ENCODE results near the gene FRMD4B. TPM values are rescaled to one million over a fixed set of nuclear protein-coding genes. Genes with fewer than 3 reads are reported as not detected.

FRMD4B gene
- total RNA-seq, 1 donor from 2014 or later = 10.8 TPM

DNA sequence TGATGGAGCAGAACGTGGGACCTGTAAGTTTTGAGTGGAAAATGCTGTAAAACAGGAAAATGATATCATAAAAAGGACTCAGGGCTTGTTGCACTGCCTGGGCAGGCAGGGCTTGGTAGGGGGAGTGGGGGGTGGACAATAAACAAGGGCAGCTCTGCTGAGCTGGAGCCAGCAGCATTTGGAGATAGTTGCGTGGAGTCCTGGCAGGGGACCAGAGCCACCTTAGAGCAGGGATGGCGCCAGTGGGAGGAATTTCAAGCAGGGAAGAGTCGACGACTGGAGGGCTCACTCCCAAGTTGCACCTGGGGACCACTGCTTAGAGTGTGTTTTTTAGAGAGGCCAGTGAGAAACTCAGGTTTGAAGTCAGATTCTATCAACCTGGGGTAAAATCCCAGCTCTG lies 22.7 kb upstream of the FRMD4B start:
- intact Hi-C loops (cut with DNase I) = no loop called here
- no peak for DNase-seq (ENCODE audit: low spot score)

DNA sequence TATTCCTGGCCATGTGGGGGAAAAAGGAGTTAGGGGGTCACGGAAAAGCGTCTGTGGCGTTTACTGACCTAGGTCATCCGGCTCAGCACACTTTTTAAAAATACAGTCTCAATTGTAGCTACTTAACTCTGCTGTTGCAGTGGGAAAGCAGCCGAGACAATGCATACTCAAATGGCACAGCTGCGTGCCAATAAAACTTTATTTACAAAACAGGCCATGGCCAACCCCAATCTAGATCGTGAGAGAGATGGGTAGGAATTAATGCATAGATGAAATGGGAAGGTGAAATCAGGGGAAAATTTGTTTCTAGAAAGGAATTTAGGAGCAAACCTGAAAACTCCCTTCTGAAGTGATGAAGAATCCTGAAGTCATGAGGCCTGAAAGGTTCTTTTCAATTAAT lies 22.0 kb upstream of the FRMD4B start:
- DNase-seq (ENCODE audit: low spot score) = no peak
- intact Hi-C loops (cut with DNase I) = no loop called here

DNA sequence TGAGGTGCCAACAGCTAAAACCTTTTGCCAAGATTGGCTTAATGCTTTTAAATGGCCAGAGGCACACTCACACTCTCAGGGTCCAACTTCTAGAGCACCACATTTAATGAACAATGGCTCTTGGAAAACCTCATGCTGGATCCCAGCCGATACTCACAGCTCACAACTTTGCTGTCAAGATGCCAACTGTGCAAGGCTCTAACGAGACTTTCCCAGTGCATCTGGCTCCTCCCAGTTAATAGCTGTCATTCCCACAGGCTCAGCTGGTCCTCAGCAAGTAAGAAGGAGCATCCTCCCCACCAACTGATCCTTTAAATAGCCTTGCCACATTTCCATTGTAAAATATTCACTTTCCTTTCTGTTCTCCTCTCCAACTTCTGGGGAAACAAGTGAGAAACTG lies 20.3 kb upstream of the FRMD4B start:
- intact Hi-C loops (cut with DNase I) = no loop called here

DNA sequence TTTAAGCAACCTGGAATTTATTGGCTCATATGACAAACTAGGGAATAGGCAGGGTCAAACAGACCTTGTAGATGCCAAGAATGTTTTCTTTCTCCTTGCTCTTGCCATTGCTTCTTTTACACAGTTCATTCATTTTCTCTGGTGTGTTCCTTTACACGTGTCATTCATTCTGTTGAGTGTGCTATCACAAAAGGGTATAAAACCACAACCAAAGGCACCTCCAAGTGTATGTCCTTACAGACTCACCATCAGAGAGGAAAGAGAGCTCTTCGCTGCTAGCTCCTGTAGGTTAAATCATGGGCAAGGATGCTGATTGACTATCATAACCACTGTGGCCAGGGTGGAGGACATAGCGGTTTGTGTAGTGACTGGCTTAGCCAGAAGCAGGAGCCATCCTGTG lies 19.2 kb upstream of the FRMD4B start:
- intact Hi-C loops (cut with DNase I) = no loop called here
- DNase-seq (ENCODE audit: low spot score) = no peak

More for the DNA sequence above, 20.3 kb upstream of the FRMD4B start:
- no peak for DNase-seq (ENCODE audit: low spot score)

DNA sequence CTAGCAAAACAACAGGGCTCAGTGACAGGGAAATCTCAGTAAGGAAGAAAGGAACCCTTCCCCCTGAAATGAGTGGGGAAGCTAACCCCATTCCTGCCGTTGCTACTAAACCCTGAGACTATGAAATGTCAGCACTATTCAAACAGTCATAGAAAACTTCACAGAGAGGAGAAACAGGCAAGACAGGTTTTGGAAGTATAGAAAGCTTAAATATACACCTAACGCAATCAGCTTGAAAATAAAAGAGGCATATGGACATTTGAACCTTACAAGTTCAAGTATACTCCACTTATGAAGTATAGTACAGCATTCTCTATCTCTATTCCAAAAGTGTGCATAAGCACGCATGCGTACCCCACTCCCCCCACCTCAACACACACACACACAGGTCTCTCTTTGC lies 17.6 kb upstream of the FRMD4B start:
- DNase-seq (ENCODE audit: low spot score) = no peak

DNA sequence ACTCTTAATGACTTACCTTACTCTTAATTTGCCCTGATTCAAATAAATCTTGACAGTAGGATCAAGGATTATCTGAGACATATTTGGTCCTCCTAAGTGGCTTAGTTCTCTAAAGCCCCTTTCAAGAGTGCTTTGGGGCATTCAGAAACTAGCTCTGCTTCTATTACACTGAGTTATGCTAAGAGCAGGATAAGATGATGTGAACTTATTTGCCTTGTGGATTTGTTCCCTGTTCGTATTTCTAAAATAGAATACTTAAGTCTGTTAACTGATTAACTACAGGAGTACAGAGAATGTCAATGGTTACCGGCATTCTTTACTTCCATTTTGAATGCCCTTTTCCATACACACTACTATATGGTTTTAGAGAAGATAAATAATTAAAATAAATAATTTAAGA lies 14.8 kb upstream of the FRMD4B start:
- intact Hi-C loops (cut with DNase I) = no loop called here

More for the DNA sequence above, 17.6 kb upstream of the FRMD4B start:
- intact Hi-C loops (cut with DNase I) = no loop called here

DNA sequence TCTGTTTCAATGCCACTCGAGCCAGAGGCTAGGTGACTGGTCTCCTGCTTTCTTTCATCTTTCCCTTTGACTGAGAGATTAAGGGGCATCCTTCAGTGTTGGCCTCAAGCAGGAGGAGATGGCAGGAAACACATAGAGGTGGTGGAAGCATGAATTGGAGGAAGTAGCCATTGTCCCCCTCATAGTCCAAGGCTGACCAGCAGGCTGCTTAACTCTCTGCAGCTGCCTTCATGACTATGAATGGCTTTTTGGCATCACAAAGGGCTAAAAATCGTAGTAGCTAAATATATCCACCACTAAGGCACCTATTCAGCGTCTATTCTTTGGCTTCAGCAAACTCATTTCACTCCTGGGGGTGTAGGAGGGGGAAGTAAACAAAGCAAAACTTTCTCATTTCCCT lies 7.0 kb upstream of the FRMD4B start:
- intact Hi-C loops (cut with DNase I) = no loop called here
- no peak for DNase-seq (ENCODE audit: low spot score)

More for the DNA sequence above, 14.8 kb upstream of the FRMD4B start:
- no peak for DNase-seq (ENCODE audit: low spot score)

DNA sequence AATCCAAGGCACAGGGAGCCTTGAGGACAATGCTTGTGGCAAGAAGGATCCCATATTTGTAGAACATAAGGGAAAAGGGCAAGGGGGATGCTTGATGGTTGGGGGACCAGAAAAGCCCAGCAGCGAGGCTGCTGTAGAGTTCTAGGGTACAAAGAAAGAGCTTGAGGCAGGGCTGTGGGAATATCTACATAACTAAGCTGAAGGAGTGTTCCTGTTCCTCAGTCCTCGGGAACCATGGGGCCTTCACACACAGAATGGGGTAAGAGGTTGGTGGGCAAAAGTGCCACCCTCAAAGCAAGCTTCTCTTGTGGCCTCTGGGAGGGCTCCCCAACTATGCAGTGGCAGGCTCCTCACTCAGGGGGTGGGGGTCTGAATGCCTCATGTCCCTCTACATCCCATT lies 6.5 kb upstream of the FRMD4B start:
- intact Hi-C loops (cut with DNase I) = no loop called here
- DNase-seq (ENCODE audit: low spot score) = no peak

DNA sequence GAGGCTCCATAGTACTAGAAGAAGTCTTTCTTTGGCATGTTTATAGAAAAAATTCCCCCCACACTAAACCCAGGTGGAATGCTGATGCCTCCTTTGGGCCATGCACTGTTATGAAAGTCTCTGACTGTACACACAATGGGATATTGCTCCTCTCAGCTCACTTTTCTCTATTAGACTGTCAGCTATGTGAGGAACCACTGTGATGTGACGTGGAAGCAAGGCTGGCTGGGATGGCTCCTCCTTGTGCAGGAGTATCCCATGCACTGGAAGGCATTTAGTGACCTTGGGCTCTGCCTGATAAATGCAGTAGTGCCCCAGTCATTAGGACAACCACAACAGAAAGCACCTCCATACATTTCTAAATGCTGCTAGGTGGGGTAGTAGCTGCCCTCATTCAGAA lies 5.7 kb upstream of the FRMD4B start:
- intact Hi-C loops (cut with DNase I) = no loop called here
- no peak for DNase-seq (ENCODE audit: low spot score)

DNA sequence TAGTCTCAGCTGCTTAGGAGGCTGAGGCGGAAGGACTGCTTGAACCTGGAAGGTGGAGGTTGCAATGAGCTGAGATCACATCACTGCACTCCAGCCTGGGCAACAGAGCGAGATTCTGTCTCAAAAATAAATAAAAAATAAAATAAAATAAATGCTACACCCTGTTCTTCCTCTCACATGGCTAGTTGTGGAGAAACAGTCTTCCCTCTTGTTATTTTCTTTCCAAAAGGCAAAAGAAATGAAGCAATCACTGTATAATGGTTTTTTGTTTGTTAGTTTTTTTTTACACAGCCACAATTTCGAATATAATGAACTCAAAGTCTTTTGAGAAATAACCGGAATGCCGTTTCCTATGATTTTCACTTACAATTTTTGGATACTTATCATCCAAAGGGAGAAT lies 4.9 kb upstream of the FRMD4B start:
- intact Hi-C loops (cut with DNase I) = no loop called here
- no peak for DNase-seq (ENCODE audit: low spot score)

DNA sequence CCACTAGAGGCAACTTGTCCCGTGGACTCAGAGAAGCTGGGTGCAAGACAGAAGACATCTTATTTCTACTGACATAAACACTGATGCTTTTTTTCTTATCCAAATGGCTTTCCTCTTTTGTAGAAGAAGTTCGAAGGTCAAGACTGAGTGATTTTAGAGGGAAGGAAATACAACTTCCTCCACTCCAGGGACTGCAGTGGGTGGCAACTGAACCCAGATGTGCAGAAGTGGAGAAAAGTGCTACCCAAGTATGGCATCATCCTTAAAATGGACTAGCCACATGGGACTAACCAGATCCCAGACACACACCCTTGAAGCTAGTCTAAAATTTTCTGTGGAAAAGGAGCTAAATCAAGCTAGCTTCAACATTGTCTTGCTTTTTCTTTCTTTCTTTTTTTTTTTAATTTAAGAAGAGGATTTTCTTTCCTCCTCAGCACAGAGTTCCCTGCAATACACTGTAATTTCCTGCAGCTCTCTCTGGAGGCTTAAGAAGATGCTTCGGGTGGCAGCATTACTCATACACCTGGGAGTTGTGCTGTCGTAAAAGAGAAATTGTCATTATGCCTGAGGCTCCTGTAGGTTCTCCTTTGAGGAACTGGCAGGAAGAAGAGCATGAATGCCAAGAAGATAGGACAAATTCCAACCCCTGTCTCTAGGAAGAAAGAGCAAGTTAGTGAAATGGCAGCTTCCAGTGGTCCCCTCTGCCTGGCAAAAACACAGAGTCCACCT lies 3.8 kb upstream of the FRMD4B start:
- intact Hi-C loops (cut with DNase I) = no loop called here
- DNase-seq (ENCODE audit: low spot score) = no peak

DNA sequence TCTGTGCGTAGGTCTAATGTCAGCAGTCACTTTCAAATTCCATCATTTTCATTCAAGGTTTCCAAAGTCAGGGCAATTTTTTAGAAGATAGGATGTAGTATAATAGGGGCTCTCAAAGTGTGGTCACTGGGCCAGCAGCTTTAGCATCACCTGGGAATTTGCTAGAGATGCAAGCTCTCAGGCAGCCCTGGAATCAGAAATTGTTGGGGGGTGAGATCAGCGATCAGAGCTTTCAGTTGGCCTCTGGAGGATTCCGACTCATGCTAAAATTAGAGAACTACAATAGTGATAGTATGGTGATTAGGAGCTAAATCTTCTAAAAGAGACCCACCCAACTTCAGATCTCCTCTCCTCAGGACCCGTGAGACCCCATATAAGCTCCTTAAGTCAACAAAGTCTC lies 2.4 kb upstream of the FRMD4B start:
- intact Hi-C loops (cut with DNase I) = no loop called here
- no peak for DNase-seq (ENCODE audit: low spot score)

DNA sequence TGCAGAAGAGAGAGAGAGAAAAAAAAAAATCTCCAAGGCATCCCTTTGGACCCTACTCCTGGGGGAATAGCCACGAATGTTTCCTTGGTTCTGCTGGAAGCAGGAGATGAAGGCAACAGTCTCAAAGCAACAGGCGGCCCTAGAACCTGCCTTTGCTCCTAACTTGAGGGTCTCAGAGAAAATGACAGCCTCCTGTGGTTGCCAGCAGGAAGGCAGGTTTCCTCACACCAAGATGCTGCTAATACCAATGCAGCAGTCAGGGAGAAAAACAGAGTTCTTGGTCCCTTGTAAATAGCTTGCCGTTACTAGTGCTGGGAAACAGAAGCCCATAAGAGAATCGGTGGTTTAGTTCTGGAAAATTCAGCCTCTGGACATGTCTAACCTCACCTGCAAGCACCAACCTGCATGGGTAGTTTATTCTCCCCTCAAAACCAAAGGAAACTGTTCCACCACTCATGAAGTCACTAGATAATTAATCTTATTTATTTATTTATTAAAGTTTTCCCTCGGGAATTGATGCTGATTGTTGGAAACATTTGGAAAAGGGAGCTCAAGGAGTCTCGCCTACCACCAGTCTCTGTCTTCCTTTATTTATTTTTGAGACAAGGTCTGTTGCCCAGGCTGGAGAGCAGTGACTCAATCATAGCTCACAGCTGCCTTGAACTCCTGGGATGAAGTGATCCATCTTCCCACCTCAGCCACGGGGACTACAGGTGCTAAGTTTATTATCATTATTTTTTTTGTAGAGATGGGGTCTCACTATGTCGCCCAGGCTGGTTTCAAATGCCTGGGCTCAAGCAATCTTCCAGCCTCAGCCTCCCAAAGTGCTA lies 883 bp upstream of the FRMD4B start:
- DNase-seq (ENCODE audit: low spot score) = no peak
- intact Hi-C loops (cut with DNase I) = no loop called here

DNA sequence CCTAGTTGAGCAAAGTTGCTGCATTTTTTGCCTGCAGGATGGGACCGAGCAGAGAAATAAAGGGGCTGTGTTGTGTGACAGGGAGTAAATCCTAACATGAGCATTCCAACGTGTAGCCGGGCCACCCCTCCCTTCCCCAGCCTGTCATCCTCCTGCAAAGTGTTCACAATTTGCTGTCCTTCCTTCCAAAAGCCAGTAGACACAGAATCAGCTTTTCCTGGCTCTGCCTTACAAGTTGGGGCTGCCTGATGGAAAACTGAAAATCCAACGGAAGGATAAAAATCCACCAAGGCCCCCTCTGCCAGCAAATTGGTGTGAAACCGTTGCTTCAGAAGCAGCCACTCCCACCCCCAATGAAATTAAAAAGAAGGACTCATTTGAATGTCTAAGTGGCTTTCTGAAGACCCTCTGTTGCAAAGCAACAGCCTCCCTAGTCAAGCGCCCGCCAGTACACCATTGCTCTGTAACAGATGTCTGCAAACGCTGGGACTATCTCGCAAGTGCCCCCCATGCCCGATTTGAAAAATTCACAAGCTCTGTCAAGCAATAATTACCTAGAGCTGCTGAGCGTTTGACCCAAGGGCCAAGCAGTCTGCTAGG lies 665 bp downstream of the FRMD4B start:
- no peak for DNase-seq (ENCODE audit: low spot score)
- intact Hi-C loops (cut with DNase I) = no loop called here

DNA sequence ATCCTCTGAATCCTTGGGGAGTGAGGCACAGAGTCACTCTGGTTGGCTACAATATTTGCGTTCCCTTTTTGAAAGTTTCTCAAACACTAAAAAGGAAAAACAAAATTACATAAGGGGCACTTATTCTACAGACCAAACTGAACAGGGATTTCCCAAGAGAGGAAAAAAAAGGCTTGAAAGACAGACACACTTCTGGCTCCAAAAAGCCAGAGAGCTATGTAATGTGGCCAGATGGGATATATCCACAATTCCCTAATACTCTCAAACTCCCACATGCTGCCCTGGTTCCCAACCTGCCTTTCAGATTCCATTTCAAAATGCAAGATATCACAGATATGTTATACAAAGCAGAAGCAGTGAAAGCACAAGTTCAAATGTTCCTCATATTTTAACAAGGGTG lies 1.6 kb downstream of the FRMD4B start:
- intact Hi-C loops (cut with DNase I) = no loop called here
- DNase-seq (ENCODE audit: low spot score) = no peak

DNA sequence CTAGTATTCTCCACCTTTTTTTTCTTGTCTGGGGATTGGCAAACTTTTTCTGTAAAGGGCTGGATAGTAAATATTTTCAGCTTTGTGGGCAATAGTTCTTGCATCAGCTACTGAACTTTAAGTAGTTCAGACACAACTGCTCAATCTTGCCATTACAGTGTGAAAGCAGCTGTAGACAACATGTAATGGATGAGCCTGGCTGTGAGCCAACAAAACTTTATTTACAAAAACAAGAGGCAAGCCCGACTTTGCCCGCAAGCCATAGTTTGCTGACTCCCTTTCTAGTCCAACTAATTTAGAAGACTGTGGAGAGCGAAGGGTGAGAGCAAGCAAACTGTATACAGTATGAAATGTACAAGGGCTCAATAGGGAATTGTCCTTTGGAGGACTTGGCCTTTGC lies 6.2 kb downstream of the FRMD4B start:
- DNase-seq (ENCODE audit: low spot score) = no peak
- intact Hi-C loops (cut with DNase I) = no loop called here

DNA sequence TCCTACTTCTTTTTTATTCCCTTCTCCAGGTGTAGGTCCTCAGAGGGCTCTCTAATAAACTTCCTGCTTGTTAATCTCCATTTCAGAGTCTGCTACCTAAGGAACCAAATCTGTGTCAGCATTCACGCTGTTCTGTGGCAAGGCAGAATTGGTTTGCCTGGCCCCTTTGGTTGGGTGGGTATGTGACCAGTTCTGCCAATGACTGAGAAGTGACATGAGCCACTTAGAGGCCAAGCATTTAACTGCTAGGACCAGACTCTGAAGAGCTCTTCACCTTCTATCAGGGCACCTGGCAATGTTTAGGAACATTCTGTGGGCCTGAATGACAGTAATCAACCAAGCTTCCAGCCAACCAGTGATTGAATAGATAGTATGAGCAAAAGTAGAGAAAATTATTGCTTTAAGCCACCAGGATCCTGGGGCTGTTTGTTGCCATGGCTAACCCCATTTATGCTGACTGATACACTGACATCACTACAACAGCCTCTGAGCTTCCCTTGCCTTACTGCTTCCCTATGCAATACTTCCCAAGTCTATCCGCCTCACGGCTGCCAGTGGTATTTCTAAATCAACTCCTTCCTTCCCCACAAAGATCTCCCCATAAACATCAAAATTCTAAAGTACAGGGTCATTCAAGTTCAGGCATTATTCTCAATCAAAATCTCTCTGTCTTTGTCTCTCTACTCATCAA lies 7.6 kb downstream of the FRMD4B start:
- no peak for DNase-seq (ENCODE audit: low spot score)
- intact Hi-C loops (cut with DNase I) = no loop called here

DNA sequence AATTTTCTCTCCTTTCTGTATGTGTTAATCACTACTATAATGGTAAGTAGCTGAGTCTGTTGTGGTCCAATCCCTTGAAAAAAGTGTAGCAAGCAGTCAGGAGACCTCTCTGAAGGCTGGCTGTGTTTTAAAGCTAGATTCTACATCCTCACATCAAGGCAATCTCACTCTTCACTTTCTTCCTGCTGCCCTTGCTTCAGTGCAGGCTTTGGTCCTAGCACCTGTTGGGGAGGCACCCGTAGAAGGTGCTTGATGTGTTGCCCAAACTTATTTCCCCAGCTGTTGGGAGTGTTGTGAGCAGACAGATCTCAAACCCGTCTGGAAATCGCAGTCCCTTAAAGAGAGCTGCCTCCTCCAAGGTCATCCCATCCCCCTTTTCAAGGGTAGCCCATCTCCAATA lies 8.6 kb downstream of the FRMD4B start:
- intact Hi-C loops (cut with DNase I) = no loop called here
- no peak for DNase-seq (ENCODE audit: low spot score)

DNA sequence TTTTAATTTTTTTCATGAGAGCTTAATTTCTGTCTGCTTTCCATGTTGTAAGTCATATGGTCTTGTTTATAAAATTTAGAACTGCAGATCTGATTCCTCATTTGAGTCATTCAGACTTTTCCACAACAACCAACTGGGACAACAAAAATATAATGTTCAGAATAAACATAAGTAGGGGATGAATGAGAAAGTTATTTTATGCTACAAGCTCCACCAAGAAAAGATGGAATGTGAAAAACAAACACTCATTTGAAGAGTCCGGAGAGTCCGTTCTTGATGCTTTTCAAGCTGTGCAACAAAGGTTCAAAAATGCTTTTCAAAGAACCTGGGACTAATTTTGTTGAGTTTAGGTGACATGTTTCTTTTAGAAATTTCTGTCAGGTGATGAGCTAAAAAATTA lies 9.2 kb downstream of the FRMD4B start:
- intact Hi-C loops (cut with DNase I) = no loop called here
- DNase-seq (ENCODE audit: low spot score) = no peak

DNA sequence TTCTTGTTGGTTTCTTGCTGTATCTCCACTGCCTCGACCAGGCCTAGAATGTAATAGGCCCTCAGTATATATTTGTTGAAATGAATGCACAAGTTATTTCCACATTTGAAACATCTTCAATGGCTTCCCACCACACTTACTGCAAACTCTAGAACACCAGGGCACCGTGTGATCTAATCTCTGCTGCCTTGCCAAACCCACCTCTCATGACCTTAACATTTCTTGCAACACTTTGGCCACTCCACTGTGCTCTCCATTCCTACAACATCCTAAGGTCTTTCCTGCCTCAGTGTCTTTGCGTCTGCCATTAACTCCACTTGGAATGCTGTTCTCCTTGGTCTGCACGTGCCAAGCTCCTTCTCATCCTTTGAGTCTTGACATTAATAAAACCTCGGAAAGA lies 14.1 kb downstream of the FRMD4B start:
- DNase-seq (ENCODE audit: low spot score) = no peak
- intact Hi-C loops (cut with DNase I) = no loop called here

Measured in cardiac septum (tissue), 1 donor.